Measurements from ENCODE around the gene C3orf70.

Gene C3orf70

GRCh38 chr3:185051801-185052200, 101.1 kb downstream of the C3orf70 start:
- DNase-seq (ENCODE audit: low read depth) = no peak

DNA sequence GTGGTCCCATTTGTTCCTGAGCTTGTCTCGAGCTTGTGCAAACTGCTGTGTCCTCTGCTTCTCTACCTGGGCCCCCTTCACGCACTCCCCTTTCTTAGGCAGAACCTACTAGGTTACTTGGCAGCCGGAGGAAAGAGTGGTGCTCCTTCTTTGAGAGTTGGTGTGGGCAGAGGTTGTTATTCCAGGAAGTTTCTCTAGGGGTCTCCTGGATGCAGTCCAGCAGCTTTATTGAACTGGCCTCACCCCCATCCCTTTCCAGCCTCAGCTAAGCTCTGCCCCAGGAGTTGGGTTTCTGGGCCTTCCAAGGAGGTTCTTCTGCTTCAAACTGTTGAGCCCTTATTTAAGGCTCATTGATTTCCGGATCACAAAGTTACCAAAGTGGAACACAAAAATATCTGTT, 103.2 kb downstream of the C3orf70 start:
- no peak for DNase-seq (ENCODE audit: low read depth)

DNA sequence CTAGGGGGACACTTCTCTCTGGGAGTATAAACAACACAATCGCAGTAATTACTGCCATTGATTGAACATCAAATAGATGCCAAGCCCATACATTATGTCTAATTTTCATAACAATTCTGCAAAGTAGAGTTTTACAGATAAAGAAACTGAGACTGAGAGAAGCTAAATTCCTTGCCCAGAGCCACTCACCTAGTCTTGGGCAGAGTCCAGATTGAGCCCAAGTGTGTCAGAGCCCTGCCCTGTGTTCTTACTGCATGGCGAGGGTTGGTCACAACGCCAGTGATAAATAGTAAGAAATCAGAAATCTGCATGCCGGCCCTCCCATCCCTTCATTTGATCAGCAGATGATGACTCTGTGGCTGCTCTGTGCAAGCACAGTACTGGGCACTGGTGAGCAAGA, 106.3 kb downstream of the C3orf70 start:
- no peak for DNase-seq (ENCODE audit: low read depth)

- no peak for DNase-seq (ENCODE audit: low read depth)
Observed at GRCh38 chr3:185046164-185046515, 106.7 kb downstream of the C3orf70 start.

DNA sequence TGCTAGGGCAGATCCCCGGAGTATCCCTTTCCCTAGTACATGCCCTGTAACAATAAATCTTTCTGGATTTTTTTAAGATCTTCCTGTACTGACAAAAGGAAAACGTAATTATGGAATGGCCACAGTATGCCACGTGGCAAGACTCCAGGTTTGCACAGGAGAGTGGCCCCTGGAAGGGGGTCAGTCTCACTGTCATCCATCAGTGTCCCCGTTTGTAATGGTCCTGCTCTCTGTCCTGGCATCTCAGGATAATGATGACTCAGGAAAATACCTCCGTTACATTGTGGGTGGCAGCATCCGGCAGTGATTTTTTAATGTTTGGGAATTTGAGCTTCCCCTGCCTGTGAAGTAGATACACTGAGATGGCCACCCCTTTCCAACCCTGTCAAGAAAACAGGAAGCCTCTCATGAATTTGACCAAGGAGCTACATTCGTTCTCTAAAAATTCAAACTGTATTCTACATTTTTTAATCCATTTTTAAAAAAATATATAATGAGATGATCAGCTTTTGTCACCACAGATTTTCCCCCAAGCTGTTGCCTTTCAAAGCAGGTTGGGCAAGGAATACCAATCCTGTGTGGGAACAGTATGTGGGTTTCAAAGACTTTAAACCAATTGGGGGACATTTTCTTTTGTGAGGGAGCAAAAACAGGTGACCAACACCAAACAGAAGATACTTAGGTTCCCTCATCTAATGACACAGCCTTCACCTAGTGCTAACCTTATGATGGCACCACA, 110.4 kb downstream of the C3orf70 start:
- no peak for DNase-seq (ENCODE audit: low read depth)

DNA sequence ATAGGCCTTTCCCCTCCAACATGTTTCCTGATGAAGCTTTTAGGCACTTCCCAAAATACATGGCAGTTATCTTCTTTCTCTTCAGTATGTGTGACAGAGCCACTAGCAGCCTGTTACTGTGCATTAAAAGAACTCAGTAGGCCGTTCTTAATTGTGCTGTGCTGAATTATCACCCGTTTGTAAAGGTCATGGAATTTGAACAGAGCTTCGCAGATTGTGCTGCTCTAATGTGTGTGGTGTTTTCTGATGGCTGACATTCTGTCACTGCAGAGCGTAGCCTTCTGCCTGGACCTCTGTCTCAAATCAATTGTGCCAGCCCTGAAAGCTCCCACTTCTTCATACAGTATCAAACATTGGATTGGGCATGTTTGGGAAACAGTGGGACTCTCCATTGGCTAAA, 111.3 kb downstream of the C3orf70 start:
- DNase-seq (ENCODE audit: low read depth) = no peak

GRCh38 chr3:185040425-185040824, 112.4 kb downstream of the C3orf70 start:
- no peak for DNase-seq (ENCODE audit: low read depth)

GRCh38 chr3:185037801-185038200, 115.1 kb downstream of the C3orf70 start:
- no peak for DNase-seq (ENCODE audit: low read depth)

- no peak for DNase-seq (ENCODE audit: low read depth)
Observed at GRCh38 chr3:185030951-185031350, 121.9 kb downstream of the C3orf70 start.

- DNase-seq (ENCODE audit: low read depth) = no peak
Observed at GRCh38 chr3:185030399-185030798, 122.5 kb downstream of the C3orf70 start.

- no peak for DNase-seq (ENCODE audit: low read depth)
Observed at GRCh38 chr3:185029086-185029485, 123.8 kb downstream of the C3orf70 start.

DNA sequence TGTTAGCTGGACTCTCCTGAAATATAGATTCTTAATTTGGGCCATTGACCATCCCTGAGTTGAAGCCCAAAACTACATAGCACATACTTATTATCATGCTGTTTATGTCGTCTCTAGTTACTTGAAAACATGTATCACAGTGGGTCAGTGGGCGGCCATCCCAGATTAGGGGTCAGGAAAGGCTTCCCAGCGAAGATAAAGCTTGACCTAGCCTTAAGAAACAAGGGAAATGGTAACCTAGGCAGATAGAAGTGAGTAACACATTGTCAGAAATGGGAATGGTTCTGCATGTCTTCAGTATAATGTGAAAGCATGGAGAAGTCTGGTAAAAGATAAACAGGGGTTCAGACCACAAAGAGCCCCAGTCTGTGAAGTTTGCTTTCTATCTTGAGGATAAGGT, 124.7 kb downstream of the C3orf70 start:
- DNase-seq (ENCODE audit: low read depth) = no peak
